Measurements from ENCODE around the gene RALB. TPM values are rescaled to one million over a fixed set of nuclear protein-coding genes. Genes with fewer than 3 reads are reported as not detected.

Gene RALB
- total RNA-seq, 1 donor from 2014 or later = 40.4 TPM

DNA sequence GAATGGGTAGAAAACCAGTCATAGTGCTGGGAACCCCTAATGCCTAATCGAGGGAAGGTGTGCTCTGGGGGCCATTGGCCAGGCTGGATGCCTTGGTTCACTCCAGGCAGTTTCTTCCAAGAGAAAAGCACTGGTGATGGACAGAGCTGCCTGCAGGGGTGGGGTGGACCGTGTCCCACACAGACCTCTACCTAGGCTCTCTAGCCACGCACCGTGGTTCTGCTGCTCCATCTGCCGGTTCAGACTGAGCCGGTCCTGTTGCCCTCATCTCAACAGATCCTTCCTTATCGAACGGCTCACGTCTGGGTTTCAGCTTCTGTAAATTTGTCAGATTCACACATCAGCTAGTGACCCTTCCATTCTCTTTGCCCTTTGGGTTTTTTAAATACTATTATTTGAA, 46.4 kb downstream of the RALB start:
- DNase-seq (ENCODE audit: extremely low spot score, unreplicated experiment) = no peak
- H3K36me3 Mint-ChIP-seq = peaks cover 36% of the 10 kb centered on the region
- TF ChIP-seq, protein P1, sequence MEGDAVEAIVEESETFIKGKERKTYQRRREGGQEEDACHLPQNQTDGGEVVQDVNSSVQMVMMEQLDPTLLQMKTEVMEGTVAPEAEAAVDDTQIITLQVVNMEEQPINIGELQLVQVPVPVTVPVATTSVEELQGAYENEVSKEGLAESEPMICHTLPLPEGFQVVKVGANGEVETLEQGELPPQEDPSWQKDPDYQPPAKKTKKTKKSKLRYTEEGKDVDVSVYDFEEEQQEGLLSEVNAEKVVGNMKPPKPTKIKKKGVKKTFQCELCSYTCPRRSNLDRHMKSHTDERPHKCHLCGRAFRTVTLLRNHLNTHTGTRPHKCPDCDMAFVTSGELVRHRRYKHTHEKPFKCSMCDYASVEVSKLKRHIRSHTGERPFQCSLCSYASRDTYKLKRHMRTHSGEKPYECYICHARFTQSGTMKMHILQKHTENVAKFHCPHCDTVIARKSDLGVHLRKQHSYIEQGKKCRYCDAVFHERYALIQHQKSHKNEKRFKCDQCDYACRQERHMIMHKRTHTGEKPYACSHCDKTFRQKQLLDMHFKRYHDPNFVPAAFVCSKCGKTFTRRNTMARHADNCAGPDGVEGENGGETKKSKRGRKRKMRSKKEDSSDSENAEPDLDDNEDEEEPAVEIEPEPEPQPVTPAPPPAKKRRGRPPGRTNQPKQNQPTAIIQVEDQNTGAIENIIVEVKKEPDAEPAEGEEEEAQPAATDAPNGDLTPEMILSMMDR (conservative IDR thresholded peaks at IDR 0.05) = no peak
- no peak overlapping the region for H3K27ac Mint-ChIP-seq
- H3K4me3 Mint-ChIP-seq = no peak overlapping the region
- peaks cover 6% of the 10 kb centered on the region for H3K9me3 Mint-ChIP-seq
- H3K4me1 Mint-ChIP-seq (ENCODE audit: unreplicated experiment) = peaks cover 6% of the 10 kb centered on the region
- peaks cover 2% of the 10 kb centered on the region for H3K27me3 Mint-ChIP-seq

DNA sequence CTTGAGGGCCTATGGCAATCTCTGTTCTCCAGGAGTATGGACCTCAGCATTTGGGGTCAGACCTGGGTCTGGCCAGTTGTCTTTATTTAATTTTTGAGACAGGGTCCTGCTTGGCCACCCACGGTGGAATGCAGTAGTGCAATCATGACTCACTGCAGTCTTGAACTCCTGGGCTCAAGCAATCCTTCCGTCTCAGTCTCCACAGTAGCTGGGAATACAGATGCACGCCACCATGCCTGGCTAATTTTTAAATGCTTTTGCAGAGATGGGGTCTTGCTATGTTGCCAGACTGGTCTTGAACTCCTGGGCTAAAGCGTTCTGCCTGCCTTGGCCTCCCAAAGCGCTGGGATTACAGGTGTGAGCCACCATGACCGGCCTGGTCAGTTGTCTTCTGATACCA, 46.9 kb downstream of the RALB start:
- peaks cover 5% of the 10 kb centered on the region for H3K4me1 Mint-ChIP-seq (ENCODE audit: unreplicated experiment)
- TF ChIP-seq, protein P1 (conservative IDR thresholded peaks at IDR 0.05) = no peak
- no peak overlapping the region for H3K27ac Mint-ChIP-seq
- peaks cover 6% of the 10 kb centered on the region for H3K9me3 Mint-ChIP-seq
- peaks cover 2% of the 10 kb centered on the region for H3K27me3 Mint-ChIP-seq
- peaks cover 35% of the 10 kb centered on the region for H3K36me3 Mint-ChIP-seq
- H3K4me3 Mint-ChIP-seq = no peak overlapping the region
- DNase-seq (ENCODE audit: extremely low spot score, unreplicated experiment) = no peak

DNA sequence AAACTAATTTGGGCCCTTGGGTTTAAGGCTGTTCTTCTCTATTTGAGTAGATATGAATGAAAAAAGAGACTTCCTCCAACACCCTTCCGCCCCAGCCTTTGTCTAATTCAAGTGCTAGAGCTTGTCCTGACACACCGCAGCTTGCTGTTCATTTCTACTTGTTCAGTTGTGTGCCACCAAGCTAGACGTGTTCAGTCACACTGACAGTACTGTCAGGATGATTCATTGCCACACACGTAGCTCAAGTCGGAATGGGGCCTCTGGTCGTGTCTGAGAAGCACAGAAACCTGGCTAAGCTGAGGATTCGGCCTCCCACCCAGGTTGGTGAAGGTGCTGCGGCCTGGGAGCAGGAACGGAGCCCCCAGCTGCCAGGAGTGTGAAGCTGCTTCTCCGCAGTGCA, 47.7 kb downstream of the RALB start:
- peaks cover 6% of the 10 kb centered on the region for H3K9me3 Mint-ChIP-seq
- no peak overlapping the region for H3K27ac Mint-ChIP-seq
- no peak for DNase-seq (ENCODE audit: extremely low spot score, unreplicated experiment)
- peaks cover 2% of the 10 kb centered on the region for H3K27me3 Mint-ChIP-seq
- peaks cover 35% of the 10 kb centered on the region for H3K36me3 Mint-ChIP-seq
- H3K4me3 Mint-ChIP-seq = no peak overlapping the region
- TF ChIP-seq, protein P1 (conservative IDR thresholded peaks at IDR 0.05) = no peak
- peaks cover 5% of the 10 kb centered on the region for H3K4me1 Mint-ChIP-seq (ENCODE audit: unreplicated experiment)

DNA sequence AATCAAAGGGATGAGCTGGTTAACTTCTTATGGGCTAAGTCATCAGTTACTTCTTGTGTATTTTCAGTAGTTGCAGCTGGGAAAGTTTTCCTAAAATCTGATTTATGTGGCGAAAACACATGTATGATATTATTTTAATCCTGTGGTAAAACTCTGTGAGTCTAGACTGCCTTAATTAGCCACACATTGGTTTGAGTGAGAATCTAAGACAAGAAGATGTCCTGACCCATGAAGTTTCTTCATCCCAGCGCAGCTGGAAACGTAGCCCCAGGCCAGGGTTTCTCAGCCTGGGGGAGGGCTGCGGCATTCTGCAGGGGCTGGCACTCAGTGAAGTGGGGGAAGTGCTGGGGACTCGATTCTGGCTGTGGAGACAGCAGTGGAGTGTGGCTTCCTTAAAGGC, 48.6 kb downstream of the RALB start:
- no peak for DNase-seq (ENCODE audit: extremely low spot score, unreplicated experiment)
- peaks cover 2% of the 10 kb centered on the region for H3K27me3 Mint-ChIP-seq
- peaks cover 5% of the 10 kb centered on the region for H3K4me1 Mint-ChIP-seq (ENCODE audit: unreplicated experiment)
- H3K36me3 Mint-ChIP-seq = peaks cover 34% of the 10 kb centered on the region
- H3K4me3 Mint-ChIP-seq = no peak overlapping the region
- TF ChIP-seq, protein P1 (conservative IDR thresholded peaks at IDR 0.05) = no peak
- peaks cover 6% of the 10 kb centered on the region for H3K9me3 Mint-ChIP-seq
- no peak overlapping the region for H3K27ac Mint-ChIP-seq

GRCh38 chr2:120302301-120302700, 49.6 kb downstream of the RALB start:
- H3K36me3 Mint-ChIP-seq = peaks cover 30% of the 10 kb centered on the region
- DNase-seq (ENCODE audit: extremely low spot score, unreplicated experiment) = no peak
- no peak overlapping the region for H3K4me3 Mint-ChIP-seq
- TF ChIP-seq, protein P1 (conservative IDR thresholded peaks at IDR 0.05) = no peak
- H3K4me1 Mint-ChIP-seq (ENCODE audit: unreplicated experiment) = peaks cover 5% of the 10 kb centered on the region
- H3K27me3 Mint-ChIP-seq = peaks cover 2% of the 10 kb centered on the region
- no peak overlapping the region for H3K27ac Mint-ChIP-seq
- peaks cover 2% of the 10 kb centered on the region for H3K9me3 Mint-ChIP-seq

GRCh38 chr2:120303177-120303576, 50.5 kb downstream of the RALB start:
- Mint-ChIP-seq H3K27ac (no peak overlapping the region), H3K36me3 (peaks cover 23% of the 10 kb centered on the region), H3K27me3 (peaks cover 2% of the 10 kb centered on the region), H3K4me1 (ENCODE audit: unreplicated experiment) (peaks cover 5% of the 10 kb centered on the region), H3K9me3 (no peaks in the 10 kb centered on the region), H3K4me3 (no peak overlapping the region)
- no peak for DNase-seq (ENCODE audit: extremely low spot score, unreplicated experiment)
- TF ChIP-seq, protein P1 (conservative IDR thresholded peaks at IDR 0.05) = no peak

All from type B pancreatic cell (in vitro differentiated cells).